TTC549 (cell line): ENCODE data around the gene GNB2.
"Not testable (repeated sequence)": the region's sequence is repeated elsewhere in the genome, so short reads cannot be mapped to it uniquely, and the experiment has no call there.

ENCODE experiments used
- FAIRE-seq: peaks from 2 replicates; lab custom pipeline; 2012; peaks lifted over from hg19 to GRCh38; lab: Jason Lieb, UNC

Gene GNB2

GRCh38 chr7:100696123-100696521 is 22.6 kb downstream of the GNB2 start:
- FAIRE-seq, result no peak

GRCh38 chr7:100699018-100699417 is 25.5 kb downstream of the GNB2 start:
- FAIRE-seq, result no peak

GRCh38 chr7:100701089-100701488 is 27.5 kb downstream of the GNB2 start:
- FAIRE-seq, result not testable (repeated sequence)

GRCh38 chr7:100705320-100705752 is 31.8 kb downstream of the GNB2 start:
- no peak for FAIRE-seq

DNA sequence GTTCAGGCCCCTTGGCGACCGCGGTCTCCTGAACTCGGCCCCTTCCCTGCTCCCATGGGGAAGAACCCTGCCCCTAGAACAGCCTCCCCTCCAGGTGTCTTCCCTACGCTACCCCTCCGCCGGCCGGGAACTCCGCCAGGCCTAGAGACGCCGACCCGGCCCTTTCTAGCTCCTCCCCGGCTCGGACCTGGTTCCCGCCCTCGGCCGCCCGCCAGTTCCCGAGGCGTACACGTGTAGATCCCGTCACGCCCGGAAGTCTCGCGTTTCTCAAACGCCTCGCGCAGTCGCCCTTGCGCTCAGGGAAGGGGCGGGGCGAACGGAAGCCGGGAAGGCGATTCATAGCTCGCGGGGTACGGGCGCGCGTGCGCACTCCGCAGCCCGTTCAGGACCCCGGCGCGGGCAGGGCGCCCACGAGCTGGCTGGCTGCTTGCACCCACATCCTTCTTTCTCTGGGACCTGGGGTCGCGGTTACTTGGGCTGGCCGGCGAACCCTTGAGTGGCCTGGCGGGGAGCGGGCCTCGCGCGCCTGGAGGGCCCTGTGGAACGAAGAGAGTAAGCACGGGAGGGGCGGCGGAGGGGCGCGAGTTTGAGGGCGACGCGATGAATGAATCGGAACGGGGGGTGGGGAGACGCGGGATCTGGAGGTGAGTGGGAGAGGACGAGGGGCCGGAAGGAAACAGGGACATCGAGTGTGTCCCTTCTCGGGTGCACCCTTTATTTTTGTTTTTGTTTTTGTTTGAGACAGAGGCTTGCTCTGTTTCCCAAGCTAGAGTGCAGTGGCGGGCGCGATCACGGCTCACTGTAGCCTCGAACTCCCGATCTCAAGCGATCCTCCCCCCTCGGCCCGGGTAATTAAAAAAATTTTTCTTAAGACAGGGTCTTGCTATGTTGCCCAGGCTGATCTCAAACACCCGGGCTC is 32.5 kb downstream of the GNB2 start, which contains the start of gene POP7:
Gene POP7, plus strand, starts transcription at position 369 of the 919 bp plus-strand sequence. CDS start 710 bp downstream, outside the sequence.
- FAIRE-seq, result peak; percentile 78

GRCh38 chr7:100706672-100707311 is 33.3 kb downstream of the GNB2 start:
- no peak for FAIRE-seq

GRCh38 chr7:100708395-100708794 is 34.9 kb downstream of the GNB2 start:
- FAIRE-seq, result no peak

GRCh38 chr7:100710452-100710851 is 36.9 kb downstream of the GNB2 start:
- FAIRE-seq, result no peak

GRCh38 chr7:100711369-100711768 is 37.8 kb downstream of the GNB2 start:
- FAIRE-seq, result no peak

- no peak for FAIRE-seq
Observed at GRCh38 chr7:100714725-100715124, 41.2 kb downstream of the GNB2 start.

DNA sequence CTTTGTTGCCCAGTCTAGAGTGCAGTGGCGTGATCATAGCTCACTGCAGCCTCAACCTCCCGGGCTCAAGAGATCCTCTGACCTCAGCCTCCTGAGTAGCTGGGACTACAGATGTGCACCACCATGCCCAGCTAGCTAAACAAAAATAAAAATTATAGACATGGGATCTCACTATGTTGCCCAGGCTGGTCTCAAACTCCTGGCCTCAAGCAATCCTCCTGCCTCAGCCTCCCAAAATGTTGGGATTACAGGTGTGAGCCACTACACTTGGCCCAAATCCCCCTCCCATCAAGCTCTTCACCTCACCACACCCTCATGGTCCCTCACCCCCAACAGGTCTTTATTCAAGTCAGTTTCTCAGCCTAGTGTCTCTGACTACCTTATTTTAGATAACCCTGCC is 43.5 kb downstream of the GNB2 start:
- not testable (repeated sequence) for FAIRE-seq

GRCh38 chr7:100719523-100720278 is 46.2 kb downstream of the GNB2 start:
- no peak for FAIRE-seq

GRCh38 chr7:100720279-100720670 is 46.7 kb downstream of the GNB2 start, which contains the start of gene EPO:
TSS of gene EPO (plus strand) at chr7:100720468. CDS start at chr7:100720981, 513 bp downstream.
- FAIRE-seq, result no peak

DNA sequence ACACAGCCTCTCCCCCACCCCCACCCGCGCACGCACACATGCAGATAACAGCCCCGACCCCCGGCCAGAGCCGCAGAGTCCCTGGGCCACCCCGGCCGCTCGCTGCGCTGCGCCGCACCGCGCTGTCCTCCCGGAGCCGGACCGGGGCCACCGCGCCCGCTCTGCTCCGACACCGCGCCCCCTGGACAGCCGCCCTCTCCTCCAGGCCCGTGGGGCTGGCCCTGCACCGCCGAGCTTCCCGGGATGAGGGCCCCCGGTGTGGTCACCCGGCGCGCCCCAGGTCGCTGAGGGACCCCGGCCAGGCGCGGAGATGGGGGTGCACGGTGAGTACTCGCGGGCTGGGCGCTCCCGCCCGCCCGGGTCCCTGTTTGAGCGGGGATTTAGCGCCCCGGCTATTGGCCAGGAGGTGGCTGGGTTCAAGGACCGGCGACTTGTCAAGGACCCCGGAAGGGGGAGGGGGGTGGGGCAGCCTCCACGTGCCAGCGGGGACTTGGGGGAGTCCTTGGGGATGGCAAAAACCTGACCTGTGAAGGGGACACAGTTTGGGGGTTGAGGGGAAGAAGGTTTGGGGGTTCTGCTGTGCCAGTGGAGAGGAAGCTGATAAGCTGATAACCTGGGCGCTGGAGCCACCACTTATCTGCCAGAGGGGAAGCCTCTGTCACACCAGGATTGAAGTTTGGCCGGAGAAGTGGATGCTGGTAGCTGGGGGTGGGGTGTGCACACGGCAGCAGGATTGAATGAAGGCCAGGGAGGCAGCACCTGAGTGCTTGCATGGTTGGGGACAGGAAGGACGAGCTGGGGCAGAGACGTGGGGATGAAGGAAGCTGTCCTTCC is 47.3 kb downstream of the GNB2 start:
- FAIRE-seq, result no peak

GRCh38 chr7:100721505-100721812 is 47.9 kb downstream of the GNB2 start:
- no peak for FAIRE-seq

GRCh38 chr7:100722480-100723212 is 49.1 kb downstream of the GNB2 start:
- FAIRE-seq, result no peak

- FAIRE-seq, result no peak
Observed at GRCh38 chr7:100723732-100724275, 50.3 kb downstream of the GNB2 start.

DNA sequence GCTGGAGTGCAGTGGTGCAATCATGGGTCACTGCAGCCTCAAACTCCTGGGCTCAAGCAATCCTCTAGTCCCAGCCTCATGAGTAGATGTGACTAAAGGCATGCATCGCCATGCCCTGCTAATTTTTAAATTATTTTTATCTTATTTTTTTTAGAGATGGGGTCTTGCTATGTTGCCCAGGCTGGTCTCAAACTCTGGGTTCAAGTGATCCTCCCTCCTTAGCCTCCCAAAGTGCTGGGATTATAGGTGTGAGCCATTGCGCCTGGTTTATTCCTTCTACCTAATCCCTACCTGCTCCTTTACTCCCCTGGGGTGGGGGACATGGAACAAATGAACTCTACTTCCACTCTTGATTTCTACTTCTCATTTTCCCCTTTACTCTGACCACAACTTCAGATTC is 50.8 kb downstream of the GNB2 start:
- FAIRE-seq, result not testable (repeated sequence)

DNA sequence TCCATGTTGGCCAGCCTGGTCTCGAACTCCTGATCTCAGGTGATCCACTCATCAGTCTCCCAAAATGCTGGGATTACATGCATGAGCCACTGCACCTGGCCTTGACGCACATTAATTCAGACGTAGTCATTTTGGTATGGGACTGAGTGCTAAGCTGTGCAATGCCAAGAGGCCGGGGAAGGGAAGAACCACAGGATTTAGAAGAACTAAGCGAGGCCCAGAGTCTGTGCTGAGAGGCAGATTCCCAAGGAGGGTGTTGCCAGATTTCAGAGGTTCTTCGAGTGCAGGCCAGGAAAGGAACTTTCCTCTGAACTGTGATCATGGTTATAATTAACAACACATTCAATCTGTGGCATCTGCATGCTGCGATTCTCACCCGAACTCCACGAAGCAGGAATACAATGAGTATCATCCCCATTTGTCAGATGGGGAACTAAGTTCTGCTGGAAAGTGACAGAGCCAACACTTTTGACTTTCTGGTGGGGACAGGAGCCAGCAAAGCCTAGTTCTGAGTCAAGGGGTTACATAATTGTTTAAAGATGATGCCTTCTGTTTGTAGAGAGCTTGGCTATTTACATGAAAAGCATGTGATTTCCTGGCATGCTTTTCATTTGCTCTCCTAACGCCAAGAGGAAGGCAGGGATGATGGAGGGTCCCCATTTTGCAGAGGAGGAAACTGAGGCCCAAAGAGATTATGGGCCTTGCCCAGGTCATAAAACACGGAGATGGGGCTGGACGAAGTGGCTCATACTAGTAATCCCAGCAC is 53.6 kb downstream of the GNB2 start:
- FAIRE-seq, result no peak

GRCh38 chr7:100728196-100728595 is 54.7 kb downstream of the GNB2 start:
- no peak for FAIRE-seq
